Peyer's patch (tissue), 4 donors: ENCODE data around the gene FBXO10. TPM values are rescaled to one million over a fixed set of nuclear protein-coding genes. Genes with fewer than 3 reads are reported as not detected.

Source experiments
- DNase-seq, 3 donors: peaks; one replicate each; pipeline ENCODE4 v3.0.0-alpha.2; 2017 to 2019
- H3K27ac ChIP-seq, 4 donors: fragments of 200-600 bp; sonication (generic); one replicate each; pipeline ENCODE4 v1.5.1; 2016 to 2019
- H3K27me3 ChIP-seq, 2 donors: fragments of 200-600 bp; sonication (generic); one replicate each; pipeline ENCODE4 v1.5.1; 2019
- H3K36me3 ChIP-seq, 3 donors: fragments of 200-600 bp; sonication (generic); one replicate each; pipeline ENCODE4 v1.5.1; 2016 to 2019
- H3K4me1 ChIP-seq, 4 donors: fragments of 200-600 bp; sonication (generic); one replicate each; pipeline ENCODE4 v1.5.1; 2016 to 2019
- H3K4me3 ChIP-seq, 4 donors: fragments of 200-600 bp; sonication (generic); 1 replicate in 3 of 4; 2 replicates in 1 of 4; pipeline ENCODE4 v1.5.1; 2016 to 2019; ENCODE audit warnings: mild to moderate bottlenecking in 1 of 4
- H3K9me3 ChIP-seq, 4 donors: fragments of 200-600 bp; sonication (generic); one replicate each; pipeline ENCODE4 v1.5.1; 2016 to 2019; ENCODE audit warnings: mild to moderate bottlenecking in 1 of 4
- POLR2A ChIP-seq, 2 donors: fragments of 450-650 bp; IDR thresholded peaks; one replicate each; pipeline ENCODE4 v1.5.1; 2017; ENCODE audit warnings: antibody characterized with exemption in 2 of 2, mild to moderate bottlenecking in 2 of 2, moderate library complexity in 2 of 2
- total RNA-seq, 4 donors: library from RNA; depleted of rRNA; stranded (reverse); fragments of >200 nt; gene quantifications; one replicate each; pipeline ENCODE4 v1.1.0, GENCODE V29; 2016
- TF ChIP-seq, protein P1 (sequence below), 6 experiments: fragments of 450-650 bp in 4 of 6; fragments of 200-600 bp in 2 of 6; sonication (generic) in 1 of 6; IDR thresholded peaks; one replicate each; pipeline ENCODE4 v1.5.1; 2017 to 2019; ENCODE audit warnings: antibody characterized with exemption in 6 of 6, mild to moderate bottlenecking in 3 of 6, moderate library complexity in 1 of 6

The FBXO10 gene
- total RNA-seq, 4 donors from 2014 or later = 1.6 to 12.4 (median 4.2) TPM

DNA sequence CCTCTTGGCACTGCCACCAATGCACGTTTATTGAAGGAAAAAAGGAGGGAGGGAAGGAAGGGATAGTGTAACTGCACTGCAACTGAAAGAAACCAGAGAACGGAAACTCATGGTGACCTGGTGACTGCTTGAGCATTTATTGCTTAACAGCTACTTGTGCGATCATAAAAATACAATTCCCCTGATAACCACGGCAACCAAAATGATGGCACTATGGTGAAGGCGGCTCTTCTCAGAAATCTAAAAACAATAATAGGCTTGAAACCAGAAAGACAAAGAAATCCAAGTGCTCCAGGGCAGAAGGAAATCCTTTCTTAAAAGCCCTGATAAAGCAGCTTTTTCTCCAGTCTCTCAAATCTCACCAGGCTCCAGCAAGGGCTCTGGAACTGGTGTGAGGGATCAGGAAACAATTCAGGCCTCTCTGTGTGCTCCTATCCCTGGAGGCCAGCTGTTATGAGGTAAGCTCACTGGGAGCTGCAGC lies 1.9 kb downstream of the FBXO10 start:
- Histone ChIP-seq H3K36me3 (no peaks in the 10 kb centered on the region), H3K4me1 (peaks cover 0 to 25% (median 4%) of the 10 kb centered on the region in 4 donors), H3K27ac (no peak overlapping the region), H3K4me3 (no peak overlapping the region), H3K27me3 (no peaks in the 10 kb centered on the region), H3K9me3 (no peaks in the 10 kb centered on the region)
- DNase-seq = no peak
- TF ChIP-seq, protein P1, sequence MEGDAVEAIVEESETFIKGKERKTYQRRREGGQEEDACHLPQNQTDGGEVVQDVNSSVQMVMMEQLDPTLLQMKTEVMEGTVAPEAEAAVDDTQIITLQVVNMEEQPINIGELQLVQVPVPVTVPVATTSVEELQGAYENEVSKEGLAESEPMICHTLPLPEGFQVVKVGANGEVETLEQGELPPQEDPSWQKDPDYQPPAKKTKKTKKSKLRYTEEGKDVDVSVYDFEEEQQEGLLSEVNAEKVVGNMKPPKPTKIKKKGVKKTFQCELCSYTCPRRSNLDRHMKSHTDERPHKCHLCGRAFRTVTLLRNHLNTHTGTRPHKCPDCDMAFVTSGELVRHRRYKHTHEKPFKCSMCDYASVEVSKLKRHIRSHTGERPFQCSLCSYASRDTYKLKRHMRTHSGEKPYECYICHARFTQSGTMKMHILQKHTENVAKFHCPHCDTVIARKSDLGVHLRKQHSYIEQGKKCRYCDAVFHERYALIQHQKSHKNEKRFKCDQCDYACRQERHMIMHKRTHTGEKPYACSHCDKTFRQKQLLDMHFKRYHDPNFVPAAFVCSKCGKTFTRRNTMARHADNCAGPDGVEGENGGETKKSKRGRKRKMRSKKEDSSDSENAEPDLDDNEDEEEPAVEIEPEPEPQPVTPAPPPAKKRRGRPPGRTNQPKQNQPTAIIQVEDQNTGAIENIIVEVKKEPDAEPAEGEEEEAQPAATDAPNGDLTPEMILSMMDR (IDR thresholded peaks at IDR 0.05) = no peak
- no peak for TF ChIP-seq POLR2A (IDR thresholded peaks at IDR 0.05)

DNA sequence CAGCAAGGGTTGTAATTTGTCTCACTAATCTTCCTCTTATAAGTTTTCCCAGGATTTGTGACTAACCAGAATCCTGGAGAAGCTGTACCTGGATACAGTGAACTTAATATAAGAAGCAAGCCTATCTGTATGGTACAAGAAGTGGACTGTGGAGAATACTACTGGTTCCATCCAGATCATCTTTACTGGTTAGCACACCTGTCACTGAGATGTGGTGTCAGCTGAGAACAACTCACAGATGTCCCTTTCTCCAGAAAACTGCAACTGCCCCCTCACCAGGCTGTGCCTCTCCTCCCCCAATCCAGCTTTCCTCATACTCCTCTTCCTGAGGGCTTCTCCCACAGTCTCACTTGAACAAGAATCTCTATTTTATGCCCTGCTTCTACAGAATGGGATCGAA lies 4.9 kb downstream of the FBXO10 start:
- TF ChIP-seq, protein P1 (IDR thresholded peaks at IDR 0.05) = no peak
- Histone ChIP-seq H3K36me3 (no peaks in the 10 kb centered on the region), H3K4me3 (no peak overlapping the region), H3K4me1 (peaks cover 0 to 19% (median 4%) of the 10 kb centered on the region in 4 donors), H3K9me3 (no peaks in the 10 kb centered on the region), H3K27me3 (no peaks in the 10 kb centered on the region), H3K27ac (no peak overlapping the region)
- no peak for DNase-seq

DNA sequence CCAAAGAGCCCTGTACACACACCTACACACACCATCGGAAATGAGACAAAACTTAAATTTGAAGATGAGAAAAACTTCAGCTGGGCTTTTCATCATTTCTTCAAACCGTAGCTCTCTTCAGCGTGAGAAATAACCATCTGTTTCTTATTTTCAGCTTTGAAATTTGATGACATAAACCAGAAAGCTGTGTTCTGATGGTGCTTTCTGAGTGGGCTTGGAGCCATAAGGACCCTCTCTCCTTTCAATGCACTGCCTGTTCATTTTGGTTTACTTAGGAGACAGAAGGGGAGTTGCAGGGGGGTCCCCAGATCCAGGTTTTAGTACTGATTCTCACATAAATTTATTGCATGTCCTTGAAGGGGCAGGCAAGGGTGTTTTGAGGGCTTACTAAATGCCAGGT lies 9.5 kb downstream of the FBXO10 start:
- H3K27ac ChIP-seq = peak overlapping the region in 2 of 4 donors; percentile 65 to 77
- H3K36me3 ChIP-seq = no peaks in the 10 kb centered on the region
- TF ChIP-seq, protein P1 (IDR thresholded peaks at IDR 0.05) = no peak
- no peak for TF ChIP-seq POLR2A (IDR thresholded peaks at IDR 0.05)
- H3K27me3 ChIP-seq = no peaks in the 10 kb centered on the region
- peaks cover 0 to 5% (median 0%) of the 10 kb centered on the region in 4 donors for H3K4me1 ChIP-seq
- peaks cover 0 to 10% (median 3%) of the 10 kb centered on the region in 4 donors for H3K9me3 ChIP-seq
- no peak overlapping the region for H3K4me3 ChIP-seq
- no peak for DNase-seq

DNA sequence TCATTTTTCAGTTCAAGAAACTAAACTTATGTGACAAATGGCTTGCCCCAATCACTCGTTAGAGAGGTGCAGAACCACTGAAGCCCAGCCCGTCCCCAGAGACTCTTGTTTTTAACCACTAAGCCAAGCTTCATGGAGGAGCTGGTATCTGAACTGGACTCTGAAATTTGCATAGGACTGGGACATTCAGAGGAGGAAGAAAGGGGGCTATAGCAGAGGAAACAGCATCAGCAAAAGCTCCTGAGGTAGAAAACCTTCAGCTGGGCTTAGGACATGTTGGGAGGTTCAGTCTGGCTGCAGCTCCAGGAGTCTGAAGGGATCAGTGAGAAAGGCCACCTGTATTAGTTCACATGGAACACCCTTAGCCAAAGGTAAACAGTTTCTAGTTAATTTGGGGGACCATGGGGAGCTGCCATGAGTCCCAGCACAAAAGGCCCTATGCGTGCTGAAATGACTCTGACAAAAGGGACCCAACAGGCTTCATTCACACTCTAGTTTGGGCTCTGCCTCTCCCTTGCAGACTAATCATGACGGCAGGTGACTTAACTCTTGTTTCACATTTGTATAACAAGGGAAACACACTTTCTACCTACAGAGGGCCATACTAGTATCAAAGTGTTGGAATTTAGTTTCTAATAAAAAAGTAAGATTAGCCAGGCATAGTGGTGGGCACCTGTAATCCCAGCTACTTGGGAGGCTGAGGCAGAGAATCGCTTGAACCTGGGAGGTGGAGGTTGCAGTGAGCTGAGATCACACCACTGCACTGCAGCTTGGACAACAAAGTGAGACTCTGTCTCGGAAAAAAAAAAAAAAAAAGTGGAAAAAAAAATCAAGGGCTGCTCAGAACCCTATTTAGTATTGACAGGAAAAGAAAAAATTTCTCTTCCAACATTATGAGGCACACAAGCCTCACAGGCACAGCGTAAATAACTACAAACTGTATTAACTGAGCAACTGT lies 10.2 kb downstream of the FBXO10 start:
- H3K36me3 ChIP-seq = no peaks in the 10 kb centered on the region
- H3K4me3 ChIP-seq = peak overlapping the region in 1 of 4 donors; percentile 3
- H3K4me1 ChIP-seq = peaks cover 0 to 9% (median 0%) of the 10 kb centered on the region in 4 donors
- H3K27me3 ChIP-seq = no peaks in the 10 kb centered on the region
- H3K27ac ChIP-seq = peak overlapping the region in 2 of 4 donors; percentile 65 to 77
- no peak for TF ChIP-seq POLR2A (IDR thresholded peaks at IDR 0.05)
- TF ChIP-seq, protein P1 (IDR thresholded peaks at IDR 0.05) = no peak
- peaks cover 0 to 10% (median 3%) of the 10 kb centered on the region in 4 donors for H3K9me3 ChIP-seq
- peak in 2 of 3 donors; percentile 73 to 77 for DNase-seq

DNA sequence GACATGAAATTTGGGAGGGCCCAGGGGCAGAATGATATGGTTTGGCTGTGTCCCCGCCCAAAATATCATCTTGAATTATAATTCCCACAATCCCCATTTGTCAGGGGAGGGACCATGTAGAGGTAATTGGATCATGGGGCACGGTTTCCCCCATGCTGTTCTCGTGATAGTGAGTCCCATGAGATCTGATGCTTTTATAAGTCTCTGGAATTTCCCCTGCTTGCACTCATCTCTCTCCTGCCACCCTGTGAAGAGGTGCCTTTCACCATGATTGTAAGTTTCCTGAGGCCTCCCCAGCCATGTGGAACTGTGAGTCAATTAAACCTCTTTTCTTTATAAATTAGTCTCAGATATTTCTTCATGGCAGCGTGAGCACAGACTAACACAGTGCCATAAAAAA lies 11.3 kb downstream of the FBXO10 start:
- H3K9me3 ChIP-seq = peaks cover 0 to 10% (median 3%) of the 10 kb centered on the region in 4 donors
- DNase-seq = no peak
- H3K36me3 ChIP-seq = no peaks in the 10 kb centered on the region
- peaks cover 0 to 9% (median 0%) of the 10 kb centered on the region in 4 donors for H3K4me1 ChIP-seq
- H3K4me3 ChIP-seq = no peak overlapping the region
- H3K27me3 ChIP-seq = no peaks in the 10 kb centered on the region
- TF ChIP-seq, protein P1 (IDR thresholded peaks at IDR 0.05) = no peak
- TF ChIP-seq POLR2A (IDR thresholded peaks at IDR 0.05) = no peak
- H3K27ac ChIP-seq = peak overlapping the region in 1 of 4 donors; percentile 77
